HEK293T (cell line): ENCODE results near the gene TMTC1.

Experiments
- CTCF ChIA-PET: fragments of 350-600 bp; formaldehyde crosslinking; extraction: SDS; loops from one replicate; lab custom pipeline; 2021; ENCODE audit warnings: antibody characterized with exemption, inconsistent platforms; lab: Yijun Ruan, JAX
- POLR2A ChIA-PET: fragments of 350-600 bp; formaldehyde crosslinking; extraction: SDS; loops from one replicate; lab custom pipeline; 2020; ENCODE audit warnings: antibody characterized with exemption, inconsistent platforms; lab: Yijun Ruan, JAX
- DNase-seq: peaks from one replicate; pipeline ENCODE4 v3.0.0; 2012; ENCODE audit warnings: mixed read lengths; ENCODE audit errors: extremely low spot score
- ARNT ChIP-seq: fragments of 450-650 bp; IDR thresholded peaks from 2 replicates; pipeline ENCODE4 v1.6.1; 2017; ENCODE audit warnings: mild to moderate bottlenecking
- BHLHE40 ChIP-seq: fragments of 450-650 bp; IDR thresholded peaks from 2 replicates; pipeline ENCODE4 v1.6.1; 2016; ENCODE audit warnings: mild to moderate bottlenecking, moderate library complexity, borderline replicate concordance
- CTBP1 ChIP-seq: fragments of 450-650 bp; IDR thresholded peaks from 2 replicates; pipeline ENCODE4 v1.6.1; 2016; ENCODE audit warnings: borderline replicate concordance
- ELF4 ChIP-seq: fragments of 450-650 bp; IDR thresholded peaks from 2 replicates; pipeline ENCODE4 v1.6.1; 2017; ENCODE audit warnings: antibody characterized with exemption
- FOXA1 ChIP-seq: fragments of 450-650 bp; IDR thresholded peaks from 2 replicates; pipeline ENCODE4 v1.6.1; 2016; ENCODE audit warnings: mild to moderate bottlenecking
- FOXK2 ChIP-seq: fragments of 450-650 bp; IDR thresholded peaks from 2 replicates; pipeline ENCODE4 v1.6.1; 2016; ENCODE audit warnings: mild to moderate bottlenecking
- FOXM1 ChIP-seq: fragments of 450-650 bp; IDR thresholded peaks from 2 replicates; pipeline ENCODE4 v1.6.1; 2017; ENCODE audit warnings: mild to moderate bottlenecking, borderline replicate concordance
- HDGF ChIP-seq: fragments of 450-650 bp; IDR thresholded peaks from 2 replicates; pipeline ENCODE4 v1.6.1; 2017; ENCODE audit warnings: antibody characterized with exemption, borderline replicate concordance
- L3MBTL2 ChIP-seq: fragments of 450-650 bp; conservative IDR thresholded peaks from 2 replicates; pipeline ENCODE4 v1.6.1; 2016; ENCODE audit warnings: mild to moderate bottlenecking
- LEF1 ChIP-seq: fragments of 450-650 bp; IDR thresholded peaks from 2 replicates; pipeline ENCODE4 v1.6.1; 2017; ENCODE audit warnings: mild to moderate bottlenecking, borderline replicate concordance
- NFRKB ChIP-seq: fragments of 450-650 bp; IDR thresholded peaks from 2 replicates; pipeline ENCODE4 v1.6.1; 2016; ENCODE audit warnings: mild to moderate bottlenecking, moderate library complexity
- SP1 ChIP-seq: fragments of 450-650 bp; IDR thresholded peaks from 2 replicates; pipeline ENCODE4 v1.6.1; 2017
- SUZ12 ChIP-seq: fragments of 450-650 bp; IDR thresholded peaks from 2 replicates; pipeline ENCODE4 v1.6.1; 2016; ENCODE audit warnings: mild to moderate bottlenecking
- TARDBP ChIP-seq: fragments of 450-650 bp; IDR thresholded peaks from 2 replicates; pipeline ENCODE4 v1.6.1; 2016
- ZNF384 ChIP-seq: fragments of 450-650 bp; IDR thresholded peaks from 2 replicates; pipeline ENCODE4 v1.6.1; 2016
- TF ChIP-seq, protein P1 (sequence below): fragments of 450-650 bp; IDR thresholded peaks from 2 replicates; pipeline ENCODE4 v1.6.1; 2016

TMTC1 gene

DNA sequence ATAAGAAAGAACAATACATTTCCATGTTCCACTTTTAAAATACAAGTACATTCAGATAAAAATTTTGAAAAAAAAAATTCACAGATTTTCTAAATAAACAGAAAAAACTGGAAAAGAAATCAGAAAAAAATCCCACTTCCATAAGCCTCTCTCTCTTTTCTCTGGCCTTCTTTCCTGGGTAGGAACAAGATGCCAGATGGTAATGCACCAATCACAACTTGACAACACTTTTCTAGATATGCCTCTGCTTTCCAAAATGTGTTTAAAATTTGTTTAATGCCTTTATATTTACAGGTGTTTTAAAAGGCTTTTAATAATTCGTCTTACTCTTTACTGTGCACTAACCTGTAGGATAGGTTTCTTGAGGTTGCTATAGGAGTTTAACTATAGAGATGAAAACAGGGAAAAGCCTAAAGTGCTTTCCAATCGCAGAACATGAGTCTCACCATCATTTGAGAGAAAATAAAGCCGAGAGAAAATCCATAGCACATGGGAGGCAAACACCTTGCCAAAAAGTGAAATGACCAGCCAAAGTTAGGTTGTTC, 74.2 kb downstream of the TMTC1 start:
- ChIA-PET POLR2A (interaction anchor here (0.6 kb wide), 1 partner anchor 276 kb away, joined by 3 read pairs; no protein-coding TSS in a partner anchor), CTCF (no interaction called here)
- DNase-seq = no peak
- TF ChIP-seq FOXA1 = no peak

DNA sequence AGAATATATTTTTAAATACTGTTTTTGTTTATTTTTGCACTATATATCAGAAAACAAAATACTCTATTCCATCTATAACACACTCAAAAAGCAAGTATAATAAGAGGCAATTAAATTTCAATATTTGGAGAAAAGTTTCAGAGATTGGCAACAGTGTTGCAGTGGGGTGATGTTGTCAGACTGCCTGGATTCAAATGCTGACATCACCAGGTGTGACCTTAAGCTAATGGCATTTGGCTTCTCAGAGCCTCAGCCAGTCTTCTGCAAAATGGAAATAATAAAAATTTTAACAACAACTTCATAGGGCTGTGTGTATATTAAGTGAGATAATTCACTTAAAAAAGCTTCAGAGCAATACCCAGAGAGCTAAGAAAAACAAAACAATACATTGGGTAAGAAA, 74.7 kb downstream of the TMTC1 start:
- DNase-seq = no peak
- no peak for TF ChIP-seq TARDBP
- TF ChIP-seq ELF4 = no peak
- TF ChIP-seq, protein P1, sequence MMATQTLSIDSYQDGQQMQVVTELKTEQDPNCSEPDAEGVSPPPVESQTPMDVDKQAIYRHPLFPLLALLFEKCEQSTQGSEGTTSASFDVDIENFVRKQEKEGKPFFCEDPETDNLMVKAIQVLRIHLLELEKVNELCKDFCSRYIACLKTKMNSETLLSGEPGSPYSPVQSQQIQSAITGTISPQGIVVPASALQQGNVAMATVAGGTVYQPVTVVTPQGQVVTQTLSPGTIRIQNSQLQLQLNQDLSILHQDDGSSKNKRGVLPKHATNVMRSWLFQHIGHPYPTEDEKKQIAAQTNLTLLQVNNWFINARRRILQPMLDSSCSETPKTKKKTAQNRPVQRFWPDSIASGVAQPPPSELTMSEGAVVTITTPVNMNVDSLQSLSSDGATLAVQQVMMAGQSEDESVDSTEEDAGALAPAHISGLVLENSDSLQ = no peak
- no peak for TF ChIP-seq SP1
- TF ChIP-seq CTBP1 = no peak
- TF ChIP-seq BHLHE40 = no peak
- no peak for TF ChIP-seq FOXA1
- no peak for TF ChIP-seq SUZ12
- no peak for TF ChIP-seq NFRKB
- TF ChIP-seq FOXM1 = no peak
- no peak for TF ChIP-seq FOXK2
- no peak for TF ChIP-seq HDGF
- no peak for TF ChIP-seq ARNT
- CTCF ChIA-PET = no interaction called here
- POLR2A ChIA-PET = no interaction called here

DNA sequence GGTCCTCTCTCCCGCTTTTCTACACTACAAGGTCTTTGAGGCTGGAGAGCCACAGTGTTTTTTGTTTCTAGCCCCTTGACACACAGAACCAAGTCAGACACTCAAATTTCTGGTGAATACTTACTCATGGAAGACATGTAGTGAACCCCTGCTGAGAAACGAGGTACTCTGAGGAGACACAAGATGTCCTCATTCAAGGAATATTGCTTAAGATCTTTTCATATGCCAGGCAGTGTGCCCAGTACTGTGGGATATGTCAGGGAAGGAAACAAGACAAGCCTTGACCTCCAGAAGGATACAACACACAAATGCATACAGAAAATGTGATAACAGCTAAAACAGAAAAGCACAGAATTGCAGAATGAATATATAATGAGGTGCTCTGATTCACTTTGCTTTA, 75.9 kb downstream of the TMTC1 start:
- ChIA-PET POLR2A (no interaction called here), CTCF (no interaction called here)
- no peak for DNase-seq
- TF ChIP-seq NFRKB (no peak), FOXA1 (no peak), L3MBTL2 (no peak), FOXM1 (no peak), BHLHE40 (no peak), HDGF (no peak), FOXK2 (no peak), TARDBP (no peak), SUZ12 (no peak), ELF4 (no peak), ZNF384 (no peak), SP1 (no peak), LEF1 (no peak), ARNT (no peak), CTBP1 (no peak)
- TF ChIP-seq, protein P1 = no peak

DNA sequence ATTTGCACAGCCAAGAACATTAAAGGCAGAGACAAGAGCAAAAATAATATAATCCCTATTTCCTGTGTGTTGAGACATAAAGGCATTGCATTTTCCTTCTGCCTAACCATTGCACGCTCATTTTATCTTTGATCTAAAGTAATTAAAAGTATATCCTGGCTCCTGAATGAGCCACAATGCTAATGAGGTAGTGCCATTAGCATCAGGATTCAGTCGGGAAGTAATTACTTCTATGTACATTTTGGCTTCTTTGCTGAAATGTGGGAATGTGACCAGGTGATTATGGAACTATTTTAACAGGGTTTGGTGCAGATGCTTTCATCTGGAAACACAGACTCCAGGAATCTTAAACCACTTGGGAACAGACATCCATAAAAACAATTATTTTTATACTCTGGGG, 77.4 kb downstream of the TMTC1 start:
- no peak for DNase-seq
- TF ChIP-seq CTBP1 = no peak
- no peak for TF ChIP-seq SP1
- no peak for TF ChIP-seq ELF4
- TF ChIP-seq L3MBTL2 = no peak
- no peak for TF ChIP-seq ZNF384
- TF ChIP-seq ARNT = no peak
- ChIA-PET POLR2A (no interaction called here), CTCF (no interaction called here)

GRCh38 chr12:29703528-29703927, 80.2 kb downstream of the TMTC1 start:
- POLR2A ChIA-PET = no interaction called here
- DNase-seq = no peak
- TF ChIP-seq LEF1 (no peak), ARNT (no peak), BHLHE40 (no peak), ELF4 (no peak), ZNF384 (no peak), FOXA1 (no peak), SP1 (no peak), L3MBTL2 (no peak), FOXM1 (no peak), FOXK2 (no peak), NFRKB (no peak), SUZ12 (no peak), HDGF (no peak), CTBP1 (no peak)
- TF ChIP-seq, protein P1 = no peak
- CTCF ChIA-PET = no interaction called here

GRCh38 chr12:29702972-29703371, 80.8 kb downstream of the TMTC1 start:
- TF ChIP-seq ELF4 (no peak), FOXA1 (no peak), TARDBP (no peak), HDGF (no peak), FOXM1 (no peak), SUZ12 (no peak), ZNF384 (no peak)
- TF ChIP-seq, protein P1 = no peak
- DNase-seq = no peak
- ChIA-PET POLR2A (no interaction called here), CTCF (no interaction called here)
